ENCODE results near the gene ADH6. TPM values are rescaled to one million over a fixed set of nuclear protein-coding genes. Genes with fewer than 3 reads are reported as not detected.

Gene ADH6
- total and polyA plus RNA-seq, 2 of the 13 experiments (the other 11 are each of a cell fraction or from before 2014, with no cell fraction given), result 39.8 to 73.9 TPM

DNA sequence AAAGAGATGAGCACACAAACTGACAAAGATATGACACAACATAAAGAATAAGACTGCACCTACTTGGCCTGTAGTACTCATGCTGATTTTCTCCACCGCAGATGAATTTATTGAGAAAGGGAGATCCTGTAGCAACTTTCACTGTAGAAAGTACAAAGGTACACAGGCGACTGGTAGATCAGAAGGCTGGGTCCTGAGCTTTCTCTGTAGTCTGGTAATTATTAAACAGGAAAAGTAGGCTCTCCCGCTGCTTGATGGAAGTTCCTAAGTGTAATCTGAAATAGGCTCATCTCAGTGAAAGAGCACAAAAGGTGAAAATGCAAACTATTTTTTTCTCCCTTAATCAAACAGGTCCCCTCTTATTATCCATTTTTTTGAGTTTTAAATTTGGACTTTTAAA lies at the start of gene ADH6 (continued):
- TF ChIP-seq U2AF1 (optimal IDR thresholded peaks at IDR 0.05; ENCODE audit: low read depth, low read length) (no peak), PAF1 (CRISPR knock-in tag; IDR thresholded peaks at IDR 0.05) (peak; percentile 54; the same call in 1 of the 2 replicates), ATF7 (IDR thresholded peaks at IDR 0.05) (no peak), ATF7 (CRISPR knock-in tag; IDR thresholded peaks at IDR 0.05) (no peak), GRHL1 (CRISPR knock-in tag; conservative IDR thresholded peaks at IDR 0.05) (no peak), CEBPB (IDR thresholded peaks at IDR 0.05; ENCODE audit: borderline replicate concordance, low read depth, low read length) (peak; percentile 38; the same call in 1 of the 2 replicates), ZNF674 (CRISPR knock-in tag; IDR thresholded peaks at IDR 0.05; ENCODE audit: low read depth) (no peak), ZFP90 (CRISPR knock-in tag; IDR thresholded peaks at IDR 0.05; ENCODE audit: borderline replicate concordance) (0 out of 2 replicates have a peak, but pooled peaks have one; percentile 24), SALL1 (CRISPR knock-in tag; IDR thresholded peaks at IDR 0.05) (no peak; the same call in 1 of the 2 replicates), ARID2 (CRISPR knock-in tag; IDR thresholded peaks at IDR 0.05; ENCODE audit: borderline replicate concordance) (no peak), ZNF547 (CRISPR knock-in tag; IDR thresholded peaks at IDR 0.05) (no peak), FOXA1 (IDR thresholded peaks at IDR 0.05) (no peak), FOXA1 (CRISPR knock-in tag; IDR thresholded peaks at IDR 0.05) (peak; percentile 50), KMT2B (CRISPR knock-in tag; IDR thresholded peaks at IDR 0.05) (no peak), ZNF557 (CRISPR knock-in tag; IDR thresholded peaks at IDR 0.05) (no peak), PBX3 (CRISPR knock-in tag; IDR thresholded peaks at IDR 0.05; ENCODE audit: borderline replicate concordance) (no peak), HNF1B (CRISPR knock-in tag; IDR thresholded peaks at IDR 0.05) (peak; percentile 89), RFX3 (CRISPR knock-in tag; IDR thresholded peaks at IDR 0.05) (no peak)
- TF ChIP-seq, protein P1, sequence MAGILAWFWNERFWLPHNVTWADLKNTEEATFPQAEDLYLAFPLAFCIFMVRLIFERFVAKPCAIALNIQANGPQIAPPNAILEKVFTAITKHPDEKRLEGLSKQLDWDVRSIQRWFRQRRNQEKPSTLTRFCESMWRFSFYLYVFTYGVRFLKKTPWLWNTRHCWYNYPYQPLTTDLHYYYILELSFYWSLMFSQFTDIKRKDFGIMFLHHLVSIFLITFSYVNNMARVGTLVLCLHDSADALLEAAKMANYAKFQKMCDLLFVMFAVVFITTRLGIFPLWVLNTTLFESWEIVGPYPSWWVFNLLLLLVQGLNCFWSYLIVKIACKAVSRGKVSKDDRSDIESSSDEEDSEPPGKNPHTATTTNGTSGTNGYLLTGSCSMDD (CRISPR knock-in tag; IDR thresholded peaks at IDR 0.05), result no peak

Measured in HepG2 (cell line).